Epithelial cell of esophagus (primary cell): ENCODE data around the gene TOGARAM1.

Experiments used
- DNase-seq: peaks from one replicate; pipeline ENCODE4 v3.0.0; 2010; ENCODE audit warnings: low read depth
- H3K4me3 ChIP-seq: 2 replicates; pipeline ENCODE4 v1.5.1; 2011; ENCODE audit warnings: mild to moderate bottlenecking, low read length, control low read depth
- TF ChIP-seq, protein P1 (sequence below): IDR thresholded peaks from 2 replicates; pipeline ENCODE4 v1.5.1; 2011; ENCODE audit warnings: low read depth, mild to moderate bottlenecking, low read length, control low read depth, inconsistent platforms; ENCODE audit not compliant: insufficient read depth; ENCODE audit errors: missing control alignments

The TOGARAM1 gene

DNA sequence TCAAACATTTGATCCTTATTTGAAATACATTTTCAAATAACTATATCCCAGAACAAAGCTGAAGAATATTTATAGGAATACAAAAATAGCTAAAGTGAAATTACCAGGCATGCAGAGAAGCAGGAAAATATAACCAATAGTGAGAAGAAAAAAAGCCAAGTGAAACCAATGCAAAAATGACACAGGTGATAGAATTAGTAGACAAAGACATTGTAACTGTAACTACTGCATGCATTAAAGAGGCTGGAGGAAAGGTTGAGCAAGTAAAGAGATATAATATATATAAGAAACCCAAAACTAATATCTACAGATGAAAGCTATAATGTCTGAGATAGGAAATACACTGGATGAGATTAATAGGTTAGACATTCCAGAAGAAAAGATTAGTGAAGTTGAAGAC is 72.7 kb downstream of the TOGARAM1 start:
- DNase-seq: no peak
- TF ChIP-seq, protein P1, sequence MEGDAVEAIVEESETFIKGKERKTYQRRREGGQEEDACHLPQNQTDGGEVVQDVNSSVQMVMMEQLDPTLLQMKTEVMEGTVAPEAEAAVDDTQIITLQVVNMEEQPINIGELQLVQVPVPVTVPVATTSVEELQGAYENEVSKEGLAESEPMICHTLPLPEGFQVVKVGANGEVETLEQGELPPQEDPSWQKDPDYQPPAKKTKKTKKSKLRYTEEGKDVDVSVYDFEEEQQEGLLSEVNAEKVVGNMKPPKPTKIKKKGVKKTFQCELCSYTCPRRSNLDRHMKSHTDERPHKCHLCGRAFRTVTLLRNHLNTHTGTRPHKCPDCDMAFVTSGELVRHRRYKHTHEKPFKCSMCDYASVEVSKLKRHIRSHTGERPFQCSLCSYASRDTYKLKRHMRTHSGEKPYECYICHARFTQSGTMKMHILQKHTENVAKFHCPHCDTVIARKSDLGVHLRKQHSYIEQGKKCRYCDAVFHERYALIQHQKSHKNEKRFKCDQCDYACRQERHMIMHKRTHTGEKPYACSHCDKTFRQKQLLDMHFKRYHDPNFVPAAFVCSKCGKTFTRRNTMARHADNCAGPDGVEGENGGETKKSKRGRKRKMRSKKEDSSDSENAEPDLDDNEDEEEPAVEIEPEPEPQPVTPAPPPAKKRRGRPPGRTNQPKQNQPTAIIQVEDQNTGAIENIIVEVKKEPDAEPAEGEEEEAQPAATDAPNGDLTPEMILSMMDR: no peak
- H3K4me3 ChIP-seq: no peak overlapping the region

DNA sequence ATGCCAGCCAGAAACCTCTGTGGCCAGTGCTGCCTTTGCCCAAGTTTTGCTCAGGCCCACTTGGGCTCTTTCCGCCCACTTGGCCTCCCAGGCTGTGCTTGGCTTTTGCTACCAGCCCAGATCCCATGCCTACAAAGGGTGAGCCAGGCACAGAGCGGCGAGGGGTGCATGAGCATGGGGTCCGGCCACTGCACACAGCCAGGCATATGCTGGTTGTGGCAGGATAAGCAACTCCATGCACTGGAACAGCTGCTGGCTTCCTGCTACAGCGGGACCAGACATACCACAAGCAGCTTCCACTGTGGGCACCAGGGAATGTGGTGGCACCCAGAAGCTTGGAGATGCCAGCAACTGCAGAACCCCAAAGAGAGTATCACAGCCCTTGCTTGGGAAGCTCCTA is 76.3 kb downstream of the TOGARAM1 start:
- H3K4me3 ChIP-seq: no peak overlapping the region
- TF ChIP-seq, protein P1: no peak
- no peak for DNase-seq

DNA sequence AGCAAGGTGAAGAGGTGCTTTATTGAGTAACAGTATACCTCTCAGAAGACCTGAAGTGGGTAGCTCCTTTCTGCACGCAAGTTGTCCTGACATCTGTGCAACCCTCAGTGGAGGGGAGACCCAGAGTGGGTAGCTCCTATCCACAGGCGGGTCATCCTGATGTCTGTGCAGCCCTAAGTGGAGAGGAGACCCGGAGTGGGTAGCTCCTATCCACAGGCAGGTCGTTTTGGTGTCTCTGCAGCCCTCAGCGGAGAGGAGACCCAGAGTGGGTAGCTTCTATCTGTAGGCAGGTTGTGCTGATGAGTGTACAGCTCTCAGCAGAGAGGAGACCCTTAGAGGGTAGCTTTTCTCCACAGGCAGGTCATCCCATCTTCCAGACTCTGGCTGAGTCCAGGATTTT is 76.9 kb downstream of the TOGARAM1 start:
- H3K4me3 ChIP-seq: no peak overlapping the region
- TF ChIP-seq, protein P1: no peak
- no peak for DNase-seq

DNA sequence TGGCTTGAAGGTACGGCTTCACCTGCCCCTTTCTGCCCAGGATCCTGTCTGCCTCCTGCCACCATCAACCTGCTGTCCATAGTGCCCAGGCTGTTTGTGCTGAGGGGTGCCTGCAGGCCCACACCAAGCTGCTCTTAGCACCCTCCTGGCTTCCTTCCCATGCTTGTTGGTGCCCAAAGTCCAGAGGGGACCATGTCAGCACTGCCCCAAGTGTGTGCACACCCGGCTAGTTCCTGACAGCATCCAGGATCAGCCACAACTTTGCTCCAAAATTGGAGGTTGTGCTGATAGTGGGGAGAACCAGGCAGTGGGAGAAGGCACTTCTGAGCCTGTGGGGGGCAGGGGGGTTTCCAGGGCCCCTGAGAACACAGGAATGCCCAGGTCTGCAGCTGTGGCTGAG is 77.4 kb downstream of the TOGARAM1 start:
- H3K4me3 ChIP-seq: no peak overlapping the region
- TF ChIP-seq, protein P1: no peak
- DNase-seq: no peak

DNA sequence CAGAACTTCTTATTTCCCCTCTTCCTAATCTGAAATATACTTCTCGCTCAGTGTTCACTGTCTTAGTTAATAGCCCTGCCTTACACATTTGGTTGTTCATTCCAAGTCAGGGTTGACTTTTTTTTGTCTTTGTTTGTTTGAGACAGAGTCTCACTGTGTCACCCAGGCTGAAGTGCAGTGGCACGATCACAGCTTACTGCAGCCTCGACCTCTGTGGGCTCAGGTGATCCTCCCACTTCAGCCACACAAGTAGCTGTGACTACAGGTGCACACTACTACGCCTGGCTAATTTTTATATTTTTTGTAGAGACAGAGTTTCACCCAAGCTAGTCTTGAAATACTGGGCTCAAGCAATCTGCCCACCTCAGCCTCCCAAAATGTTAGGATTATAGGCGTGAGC is 79.7 kb downstream of the TOGARAM1 start:
- no peak for DNase-seq
- no peak overlapping the region for H3K4me3 ChIP-seq
- TF ChIP-seq, protein P1: no peak

DNA sequence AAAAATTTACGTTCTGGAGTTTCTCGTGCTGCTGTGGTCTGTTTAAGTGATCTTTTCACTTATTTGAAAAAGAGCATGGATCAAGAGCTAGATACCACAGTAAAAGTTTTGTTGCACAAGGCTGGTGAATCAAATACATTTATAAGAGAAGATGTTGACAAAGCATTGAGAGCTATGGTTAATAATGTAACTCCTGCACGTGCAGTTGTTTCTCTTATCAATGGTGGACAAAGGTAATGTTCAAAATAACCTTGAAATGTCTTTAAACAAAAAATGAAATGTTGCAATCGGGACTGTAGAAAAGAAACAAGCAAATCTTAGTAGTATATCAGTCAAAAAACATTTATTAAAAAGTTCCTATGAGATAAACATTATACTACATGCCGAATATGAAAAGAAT is 82.6 kb downstream of the TOGARAM1 start:
- no peak for DNase-seq
- TF ChIP-seq, protein P1: no peak
- H3K4me3 ChIP-seq: no peak overlapping the region

DNA sequence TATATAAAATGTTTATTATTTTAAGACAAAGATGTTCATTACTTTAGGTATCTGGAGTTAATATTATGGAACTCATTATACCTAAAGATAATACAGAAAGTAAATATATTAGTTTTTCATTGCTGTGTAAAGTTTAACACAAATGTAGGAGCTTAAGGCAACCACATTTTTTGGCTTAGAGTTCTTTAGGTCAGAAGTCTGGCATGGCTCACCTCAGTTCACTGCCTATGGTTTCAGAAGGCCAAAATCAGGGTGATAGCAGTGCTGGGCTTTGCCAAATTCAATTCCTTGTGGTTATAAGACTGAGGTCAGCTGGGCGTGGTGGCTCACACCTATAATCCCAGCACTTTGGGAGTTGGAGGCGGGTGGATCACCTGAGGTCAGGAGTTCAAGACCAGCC is 86.4 kb downstream of the TOGARAM1 start:
- TF ChIP-seq, protein P1: no peak
- no peak for DNase-seq
- H3K4me3 ChIP-seq: no peak overlapping the region
